Spleen (tissue), 7 donors: ENCODE results near the gene CFAP69.

Experiments used
- CTCF ChIP-seq, 11 experiments: fragments of 200-600 bp in 7 of 11; fragments of 450-650 bp in 4 of 11; sonication (generic) in 4 of 11; IDR thresholded peaks in 8 of 11; conservative IDR thresholded peaks in 3 of 11; 1 replicate in 7 of 11; 2 replicates in 4 of 11; pipeline versions ENCODE4 v1.4.0 to v1.8.0; 2016 to 2021; ENCODE audit warnings: antibody characterized with exemption in 11 of 11, inconsistent platforms in 4 of 11, mild to moderate bottlenecking in 1 of 11
- POLR2A ChIP-seq, 3 donors: fragments of 450-650 bp; IDR thresholded peaks; one replicate each; pipeline ENCODE4 v1.5.1; 2017; ENCODE audit warnings: antibody characterized with exemption in 3 of 3, mild to moderate bottlenecking in 1 of 3
- POLR2AphosphoS5 ChIP-seq, 3 donors: sonication (generic); formaldehyde crosslinking; IDR thresholded peaks; one replicate each; pipeline ENCODE4 v1.5.1; 2017; ENCODE audit warnings: antibody characterized with exemption in 3 of 3
- donor health status: DM: no; HTN: no; CAD: no; lungs with moderate emphysema.
- donor health status: DM: no; HTN: no; CAD: no.
- donor health status: DM: no; HTN: no; CAD: no.

GRCh38 chr7:90244909-90245851 is at the start of gene CFAP69:
- peak in 7 of 11 experiments; percentile 40 to 58 (median 51) for TF ChIP-seq CTCF (IDR thresholded peaks at IDR 0.05 in 8 of 11, conservative IDR thresholded peaks at IDR 0.05 in 3 of 11)
- TF ChIP-seq POLR2A (IDR thresholded peaks at IDR 0.05) = no peak
- TF ChIP-seq POLR2AphosphoS5 (IDR thresholded peaks at IDR 0.05) = peak; percentile 69 to 87 (median 83)
